OCI-LY3 (cell line): ENCODE measurements around the gene SCRN1.

Experiments
- EZH2phosphoT487 ChIP-seq: fragments of 200-600 bp; shearing (Covaris generic); IDR thresholded peaks from 2 replicates; pipeline ENCODE4 v1.6.1; 2018; ENCODE audit warnings: antibody characterized with exemption, mixed run types, low read depth
- TF ChIP-seq, protein P1 (sequence below): fragments of 200-600, 300-600 bp; sonication (generic); IDR thresholded peaks from 2 replicates; pipeline ENCODE4 v1.5.1; 2014; ENCODE audit warnings: antibody characterized with exemption, low read length, low read depth

DNA sequence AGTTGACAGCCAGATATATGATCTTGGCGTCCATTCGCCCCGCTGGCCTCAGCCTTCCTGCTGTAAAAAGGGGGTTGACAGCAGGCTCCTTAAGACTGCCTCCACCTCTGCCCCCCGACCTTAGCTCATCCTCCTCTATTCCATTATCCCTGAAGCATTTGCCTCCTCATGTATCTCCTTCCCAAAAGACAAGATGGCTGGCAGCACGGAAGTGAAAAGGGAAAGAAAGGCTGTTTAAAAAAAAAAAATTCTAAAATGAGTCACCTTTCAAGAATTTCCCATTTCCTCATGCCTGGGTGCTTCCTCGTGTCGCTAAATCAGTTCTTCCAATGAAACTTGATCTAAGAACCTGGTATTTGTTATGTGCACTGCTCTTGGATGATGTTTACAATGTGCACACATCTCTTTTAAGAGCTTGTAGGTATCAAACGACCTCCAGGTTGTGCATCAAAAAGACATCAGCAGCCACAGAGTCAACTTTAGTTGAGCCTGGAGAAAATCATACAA lies 1.7 kb downstream of the SCRN1 start:
- TF ChIP-seq, protein P1, sequence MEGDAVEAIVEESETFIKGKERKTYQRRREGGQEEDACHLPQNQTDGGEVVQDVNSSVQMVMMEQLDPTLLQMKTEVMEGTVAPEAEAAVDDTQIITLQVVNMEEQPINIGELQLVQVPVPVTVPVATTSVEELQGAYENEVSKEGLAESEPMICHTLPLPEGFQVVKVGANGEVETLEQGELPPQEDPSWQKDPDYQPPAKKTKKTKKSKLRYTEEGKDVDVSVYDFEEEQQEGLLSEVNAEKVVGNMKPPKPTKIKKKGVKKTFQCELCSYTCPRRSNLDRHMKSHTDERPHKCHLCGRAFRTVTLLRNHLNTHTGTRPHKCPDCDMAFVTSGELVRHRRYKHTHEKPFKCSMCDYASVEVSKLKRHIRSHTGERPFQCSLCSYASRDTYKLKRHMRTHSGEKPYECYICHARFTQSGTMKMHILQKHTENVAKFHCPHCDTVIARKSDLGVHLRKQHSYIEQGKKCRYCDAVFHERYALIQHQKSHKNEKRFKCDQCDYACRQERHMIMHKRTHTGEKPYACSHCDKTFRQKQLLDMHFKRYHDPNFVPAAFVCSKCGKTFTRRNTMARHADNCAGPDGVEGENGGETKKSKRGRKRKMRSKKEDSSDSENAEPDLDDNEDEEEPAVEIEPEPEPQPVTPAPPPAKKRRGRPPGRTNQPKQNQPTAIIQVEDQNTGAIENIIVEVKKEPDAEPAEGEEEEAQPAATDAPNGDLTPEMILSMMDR, result no peak
- no peak for TF ChIP-seq EZH2phosphoT487
